Sigmoid colon (tissue), 4 donors: ENCODE measurements around the gene ITGA2.

Experiments used
- EP300 ChIP-seq, 4 donors: sonication (generic); formaldehyde crosslinking; IDR thresholded peaks; one replicate each; pipeline ENCODE4 v1.6.1; 2017; ENCODE audit warnings: antibody characterized with exemption in 4 of 4
- POLR2A ChIP-seq, 2 donors: fragments of 450-650 bp; IDR thresholded peaks; one replicate each; pipeline ENCODE4 v1.6.1; 2016; ENCODE audit warnings: antibody characterized with exemption in 2 of 2, mild to moderate bottlenecking in 2 of 2, moderate library complexity in 2 of 2
- POLR2AphosphoS5 ChIP-seq, 4 donors: sonication (generic); formaldehyde crosslinking; IDR thresholded peaks; one replicate each; pipeline ENCODE4 v1.6.1; 2017; ENCODE audit warnings: antibody characterized with exemption in 4 of 4
- TF ChIP-seq, protein P1 (sequence below), 4 experiments: fragments of 450-650 bp in 3 of 4; fragments of 200-600 bp in 1 of 4; IDR thresholded peaks; one replicate each; pipeline ENCODE4 v1.5.1; 2016 to 2019; ENCODE audit warnings: antibody characterized with exemption in 4 of 4, mild to moderate bottlenecking in 3 of 4, moderate library complexity in 2 of 4

GRCh38 chr5:53105611-53106300 is 116.6 kb downstream of the ITGA2 start:
- TF ChIP-seq, protein P1, sequence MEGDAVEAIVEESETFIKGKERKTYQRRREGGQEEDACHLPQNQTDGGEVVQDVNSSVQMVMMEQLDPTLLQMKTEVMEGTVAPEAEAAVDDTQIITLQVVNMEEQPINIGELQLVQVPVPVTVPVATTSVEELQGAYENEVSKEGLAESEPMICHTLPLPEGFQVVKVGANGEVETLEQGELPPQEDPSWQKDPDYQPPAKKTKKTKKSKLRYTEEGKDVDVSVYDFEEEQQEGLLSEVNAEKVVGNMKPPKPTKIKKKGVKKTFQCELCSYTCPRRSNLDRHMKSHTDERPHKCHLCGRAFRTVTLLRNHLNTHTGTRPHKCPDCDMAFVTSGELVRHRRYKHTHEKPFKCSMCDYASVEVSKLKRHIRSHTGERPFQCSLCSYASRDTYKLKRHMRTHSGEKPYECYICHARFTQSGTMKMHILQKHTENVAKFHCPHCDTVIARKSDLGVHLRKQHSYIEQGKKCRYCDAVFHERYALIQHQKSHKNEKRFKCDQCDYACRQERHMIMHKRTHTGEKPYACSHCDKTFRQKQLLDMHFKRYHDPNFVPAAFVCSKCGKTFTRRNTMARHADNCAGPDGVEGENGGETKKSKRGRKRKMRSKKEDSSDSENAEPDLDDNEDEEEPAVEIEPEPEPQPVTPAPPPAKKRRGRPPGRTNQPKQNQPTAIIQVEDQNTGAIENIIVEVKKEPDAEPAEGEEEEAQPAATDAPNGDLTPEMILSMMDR (IDR thresholded peaks at IDR 0.05): no peak
- TF ChIP-seq EP300 (IDR thresholded peaks at IDR 0.05): no peak
- no peak for TF ChIP-seq POLR2AphosphoS5 (IDR thresholded peaks at IDR 0.05)
- no peak for TF ChIP-seq POLR2A (IDR thresholded peaks at IDR 0.05)
